Fibroblast of skin of left biceps (primary cell): Measurements from ENCODE around the gene ZDHHC8.
"Not testable (repeated sequence)": the region's sequence is repeated elsewhere in the genome, so short reads cannot be mapped to it uniquely, and the experiment has no call there.

Experiments used
- DNase-seq, 2 experiments: peaks; one replicate each; pipeline ENCODE4 v3.0.0-alpha.2; 2013; ENCODE audit warnings: low read depth in 2 of 2

The ZDHHC8 gene

DNA sequence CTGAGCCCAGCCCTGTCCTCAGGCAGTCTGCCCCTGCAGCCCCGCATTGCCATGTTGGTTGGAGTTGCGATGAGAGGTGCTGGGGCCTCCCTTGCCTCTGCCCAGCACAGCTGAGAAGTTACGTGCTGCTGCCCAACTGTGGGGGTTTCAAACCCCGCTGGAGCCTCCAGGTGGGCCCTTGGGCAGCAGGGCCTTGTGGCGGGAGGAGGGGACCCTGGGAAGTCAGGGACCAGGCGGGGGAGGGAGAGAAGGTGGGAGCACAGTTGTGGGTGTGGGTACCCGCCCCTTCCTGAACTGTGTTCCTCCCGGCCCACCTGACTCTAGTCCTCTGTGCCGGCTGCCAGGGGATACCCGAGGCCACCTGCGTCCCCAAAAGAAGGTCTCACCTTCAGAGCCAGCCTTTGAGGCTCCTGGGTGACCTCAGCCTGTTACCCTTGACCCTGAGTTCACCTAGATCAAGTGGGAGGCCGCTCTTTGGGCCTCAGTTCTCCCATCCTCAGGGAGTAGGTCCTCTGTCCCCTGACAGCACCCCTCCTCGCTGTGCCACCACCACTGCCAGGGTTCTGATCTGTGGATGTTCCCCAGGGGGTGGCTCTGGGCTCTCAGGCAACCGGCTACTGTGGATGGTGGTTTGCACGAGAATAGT, 26.9 kb downstream of the ZDHHC8 start:
- DNase-seq: no peak

DNA sequence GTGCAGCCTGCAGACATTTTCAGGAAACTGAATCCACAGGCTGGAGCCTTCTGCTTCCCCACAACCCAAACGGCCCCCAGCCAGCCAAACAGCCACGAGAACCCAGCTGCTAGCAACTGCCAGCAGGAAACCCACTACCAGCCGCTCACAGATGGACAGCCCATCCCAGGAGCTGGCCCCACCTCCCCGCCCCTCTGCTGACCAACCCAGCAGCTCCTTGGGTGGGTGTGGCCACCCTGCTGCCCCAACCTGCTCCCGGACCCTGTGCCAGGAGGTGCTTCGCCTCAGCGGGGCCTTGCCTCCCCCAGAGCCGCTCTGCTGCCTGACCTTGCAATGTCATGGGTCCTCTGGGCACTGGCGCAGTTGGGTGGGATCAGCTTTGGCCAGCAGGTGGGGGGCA, 27.5 kb downstream of the ZDHHC8 start:
- DNase-seq: no peak

- not testable (repeated sequence) for DNase-seq
Observed at GRCh38 chr22:20159531-20159930, 27.9 kb downstream of the ZDHHC8 start.

- no peak for DNase-seq
Observed at GRCh38 chr22:20160041-20160440, 28.4 kb downstream of the ZDHHC8 start.

- no peak for DNase-seq
Observed at GRCh38 chr22:20164863-20165262, 33.3 kb downstream of the ZDHHC8 start.

- no peak for DNase-seq
Observed at GRCh38 chr22:20165421-20165820, 33.8 kb downstream of the ZDHHC8 start.

DNA sequence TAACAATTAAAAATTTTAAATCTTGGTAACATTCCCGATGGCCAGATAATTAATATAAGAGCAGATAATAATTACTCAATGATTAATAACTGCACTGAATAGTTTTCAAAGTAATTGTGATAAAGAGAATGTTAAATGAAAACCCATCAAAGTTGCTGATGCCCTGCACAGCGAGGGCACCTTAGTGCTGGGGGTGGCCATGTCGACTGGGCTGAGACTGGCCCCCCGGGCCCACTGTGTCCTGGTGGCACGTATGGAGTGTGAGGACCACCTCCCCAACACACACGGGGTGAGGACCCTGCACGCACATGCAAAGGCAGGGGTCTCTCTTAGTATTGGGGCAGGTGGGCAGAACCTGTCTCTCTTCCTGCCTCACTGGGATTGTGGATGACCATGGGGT, 34.3 kb downstream of the ZDHHC8 start:
- no peak for DNase-seq

GRCh38 chr22:20166703-20167102, 35.1 kb downstream of the ZDHHC8 start:
- no peak for DNase-seq

GRCh38 chr22:20167643-20168322, 36.2 kb downstream of the ZDHHC8 start:
- no peak for DNase-seq

- no peak for DNase-seq
Observed at GRCh38 chr22:20169253-20169822, 37.7 kb downstream of the ZDHHC8 start.

DNA sequence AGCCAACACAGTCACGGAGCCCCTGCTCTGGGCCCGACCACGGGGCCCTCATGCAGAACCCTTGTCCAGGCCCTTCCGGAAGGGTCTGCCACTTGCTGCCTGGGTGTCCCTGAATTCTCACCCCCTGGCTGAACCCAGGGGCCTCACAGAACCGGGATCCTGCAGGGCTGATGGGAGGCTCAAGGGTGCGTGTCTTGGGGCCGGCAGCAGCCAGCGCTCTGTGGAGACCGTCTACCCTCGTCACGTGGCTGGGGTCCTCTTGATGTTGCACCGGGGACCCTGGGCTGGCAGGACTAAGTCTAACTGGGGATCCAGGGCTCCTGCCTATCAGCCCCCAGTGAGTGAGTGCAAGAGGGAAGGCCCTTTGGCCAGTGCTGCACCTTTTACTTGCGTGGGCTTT, 38.6 kb downstream of the ZDHHC8 start:
- DNase-seq: no peak

DNA sequence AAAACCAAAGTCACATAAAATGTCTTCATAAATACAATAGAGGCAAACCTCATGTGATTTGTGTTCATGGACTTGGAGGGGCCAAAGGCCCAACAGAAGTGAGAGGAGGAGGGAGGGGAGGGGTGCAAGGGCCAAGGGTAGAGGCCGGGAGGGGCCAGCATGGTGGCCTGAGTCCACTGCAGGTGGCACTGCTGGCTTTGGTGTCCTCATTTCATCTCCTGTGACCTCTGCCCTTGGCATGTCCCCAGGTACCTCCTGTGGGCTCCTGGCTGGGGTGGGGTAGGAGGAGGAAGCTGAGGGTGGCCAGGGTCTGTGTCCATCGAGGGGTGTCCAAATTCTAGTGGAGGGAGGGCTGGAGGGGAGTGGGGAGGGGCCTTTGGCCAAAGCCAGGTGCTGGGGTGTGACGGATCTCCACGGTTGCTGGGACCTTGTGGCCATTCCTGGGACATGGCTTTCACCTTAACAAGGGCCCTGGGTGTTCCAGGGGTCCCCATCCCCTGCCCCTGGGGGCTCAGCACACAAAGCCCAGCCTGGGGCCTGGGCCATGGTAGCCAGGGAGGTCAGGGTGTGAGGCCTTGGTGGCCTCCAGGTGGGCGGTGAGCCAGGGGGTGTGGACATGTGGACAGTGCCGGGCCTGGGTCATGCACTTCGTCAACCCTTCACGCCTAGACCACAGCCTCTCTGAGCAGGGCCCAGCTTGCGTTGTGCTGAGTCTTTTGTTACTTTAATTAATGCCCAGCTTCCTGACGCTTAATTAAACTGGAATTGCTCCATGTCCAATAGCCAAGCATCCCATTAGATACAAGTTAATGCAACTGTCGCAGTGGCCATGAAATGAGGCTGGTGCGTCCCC, 39.9 kb downstream of the ZDHHC8 start:
- no peak for DNase-seq

- DNase-seq: no peak
Observed at GRCh38 chr22:20172141-20172613, 40.6 kb downstream of the ZDHHC8 start.

- DNase-seq: no peak
Observed at GRCh38 chr22:20173246-20173645, 41.6 kb downstream of the ZDHHC8 start.

- DNase-seq: no peak
Observed at GRCh38 chr22:20173772-20174171, 42.2 kb downstream of the ZDHHC8 start.

GRCh38 chr22:20174785-20175596, 43.4 kb downstream of the ZDHHC8 start:
- DNase-seq: peak in 1 of 2 experiments; percentile 16

DNA sequence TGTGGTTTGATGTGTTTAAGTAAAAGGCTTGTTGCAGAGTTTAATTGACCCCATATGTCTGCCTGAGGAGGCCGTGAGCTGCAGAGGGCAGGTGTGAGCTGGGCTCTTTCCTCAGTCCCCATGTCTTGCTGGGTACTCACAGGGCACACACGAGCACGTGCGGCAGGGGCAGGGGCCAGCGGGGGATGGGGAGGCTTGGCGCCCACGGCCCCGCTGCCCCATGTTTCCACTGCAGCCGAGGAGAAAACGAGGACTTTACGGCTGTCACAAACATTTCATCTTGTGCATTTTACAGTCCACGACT, 43.9 kb downstream of the ZDHHC8 start:
- peak in 1 of 2 experiments; percentile 31 for DNase-seq

DNA sequence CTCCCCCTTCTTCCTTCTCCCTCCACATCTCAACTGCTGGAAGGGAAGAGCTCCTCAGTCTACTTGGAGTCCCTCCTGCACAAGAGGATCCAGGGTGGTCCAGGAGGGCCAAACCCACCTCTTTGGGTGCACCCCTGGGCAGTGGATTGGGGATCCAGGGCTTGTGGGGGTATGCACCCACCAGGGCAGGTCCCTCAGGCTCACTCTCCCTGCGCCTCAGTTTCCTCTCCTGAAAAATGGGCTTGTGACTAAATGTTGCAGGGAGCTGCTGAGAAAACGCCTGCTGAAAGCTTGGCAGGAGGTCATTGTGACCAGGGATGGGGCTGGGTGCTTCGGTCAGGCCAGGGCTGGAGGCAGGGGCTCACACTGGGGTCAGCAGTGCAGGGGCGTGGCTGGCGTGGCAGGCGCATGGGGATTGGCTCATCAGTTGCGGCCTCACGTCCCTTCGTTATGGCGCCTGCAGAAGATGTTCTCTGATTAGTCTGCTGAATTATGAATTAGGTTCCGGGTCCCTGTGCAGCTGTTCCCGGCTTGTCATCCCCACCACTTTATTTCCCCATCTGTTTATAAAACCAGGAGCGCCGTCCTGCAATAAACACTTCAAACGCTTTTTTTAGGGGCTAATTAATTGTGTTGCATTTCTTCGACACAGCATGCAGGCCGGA, 44.9 kb downstream of the ZDHHC8 start:
- no peak for DNase-seq

DNA sequence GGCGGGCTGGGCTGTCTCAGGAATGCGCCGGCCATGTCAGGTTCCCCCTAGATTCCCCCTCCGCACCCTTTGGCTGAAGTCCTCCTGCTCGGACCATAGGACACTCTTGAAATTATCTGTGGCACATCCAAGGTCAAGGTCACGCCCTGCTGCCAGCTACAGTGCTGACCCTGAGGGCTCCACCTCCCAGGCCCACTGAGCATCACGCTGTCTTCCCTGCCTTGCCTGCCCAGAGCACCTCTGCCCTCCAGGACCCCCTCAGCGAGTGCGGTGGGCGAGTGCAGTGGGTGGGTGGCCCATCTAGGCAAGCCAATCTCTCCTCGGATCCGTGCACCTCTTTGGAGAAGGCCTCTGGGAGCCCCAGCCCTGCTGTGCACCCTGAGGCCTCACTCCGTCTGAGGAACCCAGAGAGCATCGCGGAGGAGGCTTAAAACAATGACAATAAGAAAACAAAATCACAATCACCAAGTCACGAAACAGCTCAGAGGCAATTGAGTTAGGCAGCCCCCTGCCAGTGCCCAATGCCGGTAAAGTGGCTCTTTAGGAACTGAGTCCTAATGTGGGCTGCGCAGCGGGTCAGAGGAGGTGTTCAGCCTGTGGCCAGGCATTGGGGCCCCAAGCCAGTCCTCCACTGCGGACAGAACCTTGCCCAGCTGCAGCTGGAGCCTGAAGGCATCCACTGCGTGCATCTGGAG, 45.8 kb downstream of the ZDHHC8 start:
- no peak for DNase-seq
